Measurements from ENCODE around the gene P3H3.

Gene P3H3

DNA sequence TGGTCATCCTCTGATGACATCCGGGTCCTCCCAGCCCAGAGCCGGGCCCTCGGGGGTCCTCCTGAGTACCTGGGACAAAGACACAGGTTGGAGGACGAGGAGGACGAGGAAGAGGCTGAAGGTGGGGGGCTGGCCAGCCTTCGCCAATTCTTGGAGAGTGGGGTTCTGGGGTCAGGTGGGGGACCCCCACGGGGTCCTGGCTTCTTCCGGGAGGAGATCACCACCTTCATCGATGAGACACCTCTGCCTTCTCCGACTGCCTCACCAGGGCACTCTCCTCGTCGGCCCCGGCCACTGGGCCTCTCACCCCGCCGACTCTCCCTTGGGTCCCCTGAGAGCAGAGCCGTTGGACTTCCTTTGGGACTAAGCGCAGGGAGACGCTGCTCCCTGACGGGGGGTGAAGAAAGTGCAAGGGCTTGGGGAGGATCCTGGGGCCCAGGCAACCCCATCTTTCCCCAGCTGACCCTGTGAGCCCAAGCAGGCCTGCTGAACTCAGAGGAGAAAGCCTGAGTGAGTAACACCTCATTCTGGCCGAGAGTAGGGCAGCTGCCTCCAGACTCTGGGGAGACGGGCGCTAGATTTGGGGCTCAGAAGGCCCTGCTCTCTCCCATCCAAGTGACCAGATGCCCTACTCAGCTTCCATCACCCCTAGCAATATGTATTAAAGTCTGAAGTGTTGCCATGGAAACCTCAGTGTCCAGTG is 1.3 kb upstream of the P3H3 start:
- DNase-seq (ENCODE audit: low spot score), result no peak

DNA sequence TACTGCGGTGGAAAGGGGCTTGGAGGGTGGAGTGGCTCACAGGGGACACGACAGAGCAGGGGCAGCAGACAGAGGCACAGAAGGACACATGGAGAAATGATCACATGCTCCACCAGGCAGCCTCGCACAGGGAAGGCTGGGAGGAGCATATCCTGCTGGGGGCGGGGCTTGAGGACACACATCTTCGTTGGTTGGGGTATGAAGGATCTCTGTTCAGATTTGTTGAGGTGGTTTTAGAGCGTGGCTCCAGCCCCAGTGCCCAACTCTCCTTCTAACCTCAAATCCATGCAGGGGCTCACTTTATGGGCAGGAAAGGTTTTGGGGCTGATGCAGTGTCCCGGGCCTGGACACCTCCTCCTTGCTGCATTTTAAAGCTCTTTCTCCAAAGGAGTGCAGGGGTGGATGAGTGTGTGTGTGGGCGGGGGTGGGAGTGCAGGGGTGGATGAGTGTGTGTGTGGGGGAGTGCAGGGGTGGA is 733 bp upstream of the P3H3 start:
- DNase-seq (ENCODE audit: low spot score), result peak; percentile 91

DNA sequence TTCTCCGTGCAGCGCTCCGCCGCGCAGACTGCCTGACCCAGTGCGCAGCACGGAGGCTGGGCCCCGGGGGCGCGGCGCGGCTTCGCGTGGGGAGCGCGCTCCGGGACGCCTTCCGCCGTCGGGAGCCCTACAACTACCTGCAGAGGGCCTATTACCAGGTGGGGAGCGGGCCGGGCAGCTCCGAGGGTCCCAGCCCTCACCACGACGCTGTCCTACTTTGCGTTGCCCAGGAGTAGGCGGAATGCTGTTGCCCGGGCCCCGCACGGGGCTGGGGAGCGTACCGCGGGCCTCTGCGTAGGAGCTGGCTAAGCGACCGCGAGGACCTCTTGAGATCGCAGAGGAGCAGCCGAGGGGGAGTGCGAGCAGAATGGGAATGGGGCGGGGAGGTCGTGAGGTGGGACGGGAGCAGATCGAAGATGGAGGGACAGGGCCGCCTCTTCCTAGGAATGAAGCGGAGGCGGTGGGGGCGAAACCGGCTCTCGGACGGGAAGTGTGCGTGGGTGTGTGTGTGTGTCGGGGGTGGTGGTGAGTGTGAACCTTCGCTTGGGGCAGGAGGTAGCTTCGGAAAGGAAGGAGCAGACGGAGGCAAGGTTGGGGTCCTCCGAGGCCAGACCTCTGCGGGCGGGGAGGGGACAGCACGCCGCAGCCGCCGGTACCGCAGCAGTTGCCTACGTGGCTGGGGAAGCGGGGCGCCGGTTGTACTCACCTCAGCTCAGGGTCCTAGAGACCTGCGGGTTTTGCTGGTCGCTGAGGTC is 751 bp downstream of the P3H3 start:
- DNase-seq (ENCODE audit: low spot score), result peak; percentile 82

DNA sequence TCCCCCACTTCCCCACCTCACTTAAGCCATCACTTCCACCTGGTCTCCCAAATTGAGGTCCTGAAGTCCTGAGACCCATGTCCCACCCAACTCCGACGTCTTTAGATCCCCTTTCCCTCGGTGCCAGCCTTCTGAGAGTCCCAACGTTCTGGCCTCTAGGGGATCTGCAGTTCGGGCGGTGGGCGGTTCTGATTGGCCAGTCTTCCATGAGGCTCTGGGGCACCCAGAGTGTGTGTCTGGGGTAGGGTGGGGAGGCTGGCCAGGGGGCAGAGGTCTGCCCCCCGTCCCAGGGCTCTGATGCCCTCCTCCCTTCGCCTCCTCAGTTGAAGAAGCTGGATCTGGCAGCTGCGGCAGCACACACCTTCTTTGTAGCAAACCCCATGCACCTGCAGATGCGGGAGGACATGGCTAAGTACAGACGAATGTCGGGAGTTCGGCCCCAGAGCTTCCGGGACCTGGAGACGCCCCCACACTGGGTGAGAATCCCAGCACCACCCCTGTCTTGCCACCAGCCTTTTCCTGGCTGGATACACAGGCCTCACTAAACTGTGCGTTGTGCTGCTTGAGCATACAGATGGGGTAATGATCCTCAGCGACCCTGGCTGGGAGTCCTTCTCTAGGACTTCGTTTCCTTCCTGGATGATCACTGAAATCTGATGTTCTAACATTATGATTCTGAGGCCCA is 1.5 kb downstream of the P3H3 start:
- DNase-seq (ENCODE audit: low spot score), result peak; percentile 83

DNA sequence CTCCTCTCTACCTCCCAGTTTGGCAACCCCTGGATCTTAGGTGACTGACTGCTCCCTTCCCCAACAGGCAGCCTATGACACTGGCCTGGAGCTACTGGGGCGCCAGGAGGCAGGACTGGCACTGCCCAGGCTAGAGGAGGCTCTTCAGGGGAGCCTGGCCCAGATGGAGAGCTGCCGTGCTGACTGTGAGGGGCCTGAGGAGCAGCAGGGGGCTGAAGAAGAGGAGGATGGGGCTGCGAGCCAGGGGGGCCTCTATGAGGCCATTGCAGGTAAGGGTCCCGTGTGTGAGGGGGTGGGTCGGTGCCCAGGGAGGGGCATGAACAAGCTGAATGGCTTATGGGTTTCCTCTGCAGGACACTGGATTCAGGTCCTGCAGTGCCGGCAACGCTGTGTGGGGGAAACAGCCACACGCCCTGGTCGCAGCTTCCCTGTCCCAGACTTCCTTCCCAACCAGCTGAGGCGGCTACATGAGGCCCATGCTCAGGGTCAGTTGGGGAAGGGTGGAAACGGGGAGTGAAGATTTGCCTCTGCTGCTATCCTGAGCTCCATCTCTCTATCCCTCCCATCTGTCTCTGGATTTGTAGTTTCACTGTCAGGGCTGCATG is 2.2 kb downstream of the P3H3 start:
- no peak for DNase-seq (ENCODE audit: low spot score)

DNA sequence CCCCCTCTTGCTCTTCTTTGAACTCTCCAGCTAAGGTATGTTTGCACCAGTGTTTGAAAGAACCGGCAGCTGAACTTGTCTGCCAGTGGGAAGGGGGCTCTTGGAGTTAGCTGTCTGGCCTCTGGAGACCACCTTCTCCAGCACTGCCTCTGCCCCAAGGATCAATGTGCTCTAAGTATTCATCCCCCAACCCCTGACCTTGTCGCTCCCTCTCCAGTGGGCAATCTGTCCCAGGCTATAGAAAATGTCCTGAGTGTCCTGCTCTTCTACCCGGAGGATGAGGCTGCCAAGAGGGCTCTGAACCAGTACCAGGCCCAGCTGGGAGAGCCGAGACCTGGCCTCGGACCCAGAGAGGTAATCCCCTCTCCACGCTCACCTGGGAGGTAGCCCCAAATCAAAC is 2.8 kb downstream of the P3H3 start:
- no peak for DNase-seq (ENCODE audit: low spot score)

DNA sequence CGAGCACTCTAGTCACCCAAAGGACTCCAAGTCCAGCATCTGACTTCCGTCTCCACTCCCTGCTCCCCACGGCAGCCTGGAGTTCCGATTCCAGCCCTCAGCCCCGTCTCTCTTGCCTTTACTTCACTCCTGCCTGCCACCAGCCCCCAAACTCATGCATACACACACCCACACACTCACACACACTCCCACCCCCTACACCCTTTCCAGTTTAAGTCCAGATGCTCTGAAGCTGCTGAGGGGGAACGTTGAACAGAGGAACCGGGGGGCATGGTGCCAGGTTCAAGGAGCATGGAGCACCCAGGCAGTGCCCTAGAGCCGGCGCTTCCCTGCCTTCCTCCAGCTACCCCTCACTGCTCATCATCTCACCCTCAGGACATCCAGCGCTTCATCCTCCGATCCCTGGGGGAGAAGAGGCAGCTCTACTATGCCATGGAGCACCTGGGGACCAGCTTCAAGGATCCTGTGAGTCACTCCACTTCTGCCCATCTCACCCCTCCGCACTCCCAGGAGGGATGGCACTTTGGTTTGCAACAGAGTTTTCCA is 3.3 kb downstream of the P3H3 start:
- DNase-seq (ENCODE audit: low spot score), result no peak

DNA sequence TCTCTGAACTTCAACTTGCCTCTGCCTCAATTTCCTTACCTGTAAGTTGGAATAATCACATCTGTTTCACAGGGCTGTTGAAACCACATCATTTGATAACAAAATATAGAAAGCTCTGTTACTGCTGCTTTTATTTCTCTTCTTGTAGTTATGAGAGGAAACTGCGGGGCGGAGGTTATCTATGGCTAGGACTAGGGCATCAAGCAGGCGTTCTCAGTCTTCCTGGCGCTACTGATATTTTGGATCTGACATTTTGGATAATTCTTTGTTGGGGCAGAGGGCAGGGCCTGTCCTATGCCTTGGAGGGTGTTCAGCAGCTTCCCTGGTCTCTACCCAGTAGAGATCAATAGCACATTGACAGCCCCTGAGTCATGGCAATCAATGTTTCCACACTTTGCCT is 3.9 kb downstream of the P3H3 start:
- no peak for DNase-seq (ENCODE audit: low spot score)

DNA sequence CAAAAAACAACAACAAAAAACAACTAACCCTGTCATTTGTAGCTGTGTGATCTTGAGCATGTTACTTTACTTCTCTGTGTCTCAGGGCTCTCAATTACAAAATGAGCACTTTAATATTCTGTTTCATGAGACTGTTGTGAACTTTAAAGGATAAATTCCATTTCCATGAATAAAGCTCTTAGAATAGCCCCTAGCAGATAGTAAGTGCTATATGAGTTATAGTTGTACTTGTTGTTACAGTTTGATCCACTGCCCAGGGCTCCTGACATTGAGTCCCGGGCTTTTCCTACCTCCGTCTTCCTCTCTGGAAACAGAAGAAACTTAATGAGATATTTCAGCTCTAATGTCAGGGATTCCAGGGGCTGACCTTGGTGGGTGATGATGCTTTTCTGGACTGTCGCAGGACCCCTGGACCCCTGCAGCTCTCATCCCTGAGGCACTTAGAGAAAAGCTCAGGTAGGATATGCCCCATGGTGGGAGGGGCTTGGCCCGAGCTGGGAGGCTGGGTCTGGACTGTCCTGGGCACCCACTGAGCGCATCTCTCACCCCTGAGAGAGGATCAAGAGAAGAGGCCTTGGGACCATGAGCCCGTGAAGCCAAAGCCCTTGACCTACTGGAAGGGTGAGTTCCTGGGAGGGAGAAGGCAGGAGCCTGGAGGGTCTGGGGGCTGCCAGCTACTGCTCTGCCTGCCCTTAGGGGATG is 5.1 kb downstream of the P3H3 start:
- no peak for DNase-seq (ENCODE audit: low spot score)

DNA sequence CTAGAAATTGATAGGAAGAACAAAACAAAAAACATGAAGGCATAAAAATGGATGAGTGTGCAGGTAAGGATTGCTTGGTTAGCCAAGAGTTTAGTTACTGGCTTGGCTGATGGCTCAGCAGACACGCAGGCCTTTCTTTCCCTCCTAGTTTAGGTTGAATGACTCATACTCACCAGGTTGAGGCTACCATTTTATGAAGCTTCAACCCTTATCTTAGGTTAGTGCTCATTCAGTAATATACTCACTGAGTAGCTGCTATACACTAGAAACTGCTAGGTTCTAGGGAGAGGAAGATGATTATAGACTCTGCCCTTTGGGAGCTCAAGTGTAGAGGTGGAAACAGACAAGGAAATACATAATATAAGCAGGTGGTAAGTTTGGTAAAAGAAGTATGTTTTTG is 6.0 kb downstream of the P3H3 start:
- DNase-seq (ENCODE audit: low spot score), result no peak

DNA sequence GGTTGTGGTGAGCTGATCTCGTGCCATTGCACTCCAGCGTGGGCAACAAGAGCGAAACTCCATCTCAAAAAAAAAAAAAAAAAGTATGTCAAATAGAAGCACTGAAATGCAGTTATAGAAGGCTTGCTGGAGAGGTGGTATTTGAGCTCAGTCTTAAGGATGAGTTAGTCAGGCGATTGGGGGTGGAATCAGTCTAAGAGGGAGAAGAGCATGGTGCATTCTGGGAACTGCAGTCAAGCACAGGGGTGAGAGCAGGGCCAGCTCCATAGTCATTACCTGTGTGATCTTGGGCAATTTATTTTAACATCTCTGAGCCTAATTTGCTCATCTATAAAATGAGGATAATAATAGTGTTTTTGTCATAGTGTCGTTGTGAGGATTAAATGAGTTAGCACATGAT is 6.7 kb downstream of the P3H3 start:
- no peak for DNase-seq (ENCODE audit: low spot score)

DNA sequence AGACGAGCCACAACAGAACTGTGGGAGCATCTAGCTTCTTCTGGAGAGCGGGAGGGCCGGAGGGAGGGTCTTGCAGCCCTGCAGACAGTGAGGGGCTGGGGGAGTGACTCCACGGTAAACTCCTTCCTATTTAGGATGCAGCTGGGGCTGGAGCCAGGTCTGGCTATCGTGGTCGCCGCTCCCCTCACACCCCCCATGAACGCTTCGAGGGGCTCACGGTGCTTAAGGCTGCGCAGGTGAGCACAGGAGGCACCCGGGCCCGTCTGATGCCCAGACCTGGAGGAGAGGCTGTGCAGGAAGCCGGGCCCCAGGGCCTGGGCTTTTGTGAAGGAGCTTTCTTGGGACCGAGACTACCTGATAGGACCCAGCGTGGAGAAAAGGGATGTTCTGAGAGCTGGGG is 8.6 kb downstream of the P3H3 start:
- no peak for DNase-seq (ENCODE audit: low spot score)

DNA sequence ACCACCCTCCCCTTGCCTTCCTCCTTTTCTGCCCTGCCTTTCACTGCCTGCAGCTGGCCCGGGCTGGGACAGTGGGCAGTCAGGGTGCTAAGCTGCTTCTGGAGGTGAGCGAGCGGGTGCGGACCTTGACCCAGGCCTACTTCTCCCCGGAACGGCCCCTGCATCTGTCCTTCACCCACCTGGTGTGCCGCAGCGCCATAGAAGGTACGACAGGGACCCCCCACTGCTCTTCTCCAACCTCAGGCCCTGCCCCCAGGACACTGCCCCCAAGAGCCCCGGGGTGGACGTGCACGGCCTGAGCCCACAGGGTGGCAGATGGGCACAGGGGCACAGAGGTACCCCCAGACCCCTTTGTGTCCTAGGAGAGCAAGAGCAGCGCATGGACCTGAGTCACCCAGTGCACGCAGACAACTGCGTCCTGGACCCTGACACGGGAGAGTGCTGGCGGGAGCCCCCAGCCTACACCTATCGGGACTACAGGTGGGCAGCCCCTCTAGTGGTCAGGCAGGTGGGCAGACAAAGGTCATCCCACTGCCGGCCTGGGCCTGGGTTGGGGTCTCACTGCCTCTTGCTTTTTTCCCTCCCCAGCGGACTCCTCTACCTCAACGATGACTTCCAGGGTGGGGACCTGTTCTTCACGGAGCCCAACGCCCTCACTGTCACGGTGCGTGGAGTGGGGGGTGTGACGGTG is 9.3 kb downstream of the P3H3 start:
- DNase-seq (ENCODE audit: low spot score), result no peak

DNA sequence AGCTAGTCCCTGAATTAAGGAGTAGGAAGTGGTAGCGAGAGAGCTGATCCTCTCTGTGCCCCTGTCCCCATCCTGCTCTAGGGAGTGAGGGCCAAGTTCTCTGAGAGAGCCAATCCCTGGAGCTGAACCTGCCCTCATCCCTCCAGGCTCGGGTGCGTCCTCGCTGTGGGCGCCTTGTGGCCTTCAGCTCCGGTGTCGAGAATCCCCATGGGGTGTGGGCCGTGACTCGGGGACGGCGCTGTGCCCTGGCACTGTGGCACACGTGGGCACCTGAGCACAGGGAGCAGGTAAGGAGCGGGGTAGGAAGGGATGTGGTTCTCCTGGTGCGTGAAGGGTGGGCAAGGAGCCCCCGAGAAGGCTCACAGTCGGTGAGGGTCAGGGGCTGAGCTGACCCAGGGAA is 10.6 kb downstream of the P3H3 start:
- DNase-seq (ENCODE audit: low spot score), result no peak

DNA sequence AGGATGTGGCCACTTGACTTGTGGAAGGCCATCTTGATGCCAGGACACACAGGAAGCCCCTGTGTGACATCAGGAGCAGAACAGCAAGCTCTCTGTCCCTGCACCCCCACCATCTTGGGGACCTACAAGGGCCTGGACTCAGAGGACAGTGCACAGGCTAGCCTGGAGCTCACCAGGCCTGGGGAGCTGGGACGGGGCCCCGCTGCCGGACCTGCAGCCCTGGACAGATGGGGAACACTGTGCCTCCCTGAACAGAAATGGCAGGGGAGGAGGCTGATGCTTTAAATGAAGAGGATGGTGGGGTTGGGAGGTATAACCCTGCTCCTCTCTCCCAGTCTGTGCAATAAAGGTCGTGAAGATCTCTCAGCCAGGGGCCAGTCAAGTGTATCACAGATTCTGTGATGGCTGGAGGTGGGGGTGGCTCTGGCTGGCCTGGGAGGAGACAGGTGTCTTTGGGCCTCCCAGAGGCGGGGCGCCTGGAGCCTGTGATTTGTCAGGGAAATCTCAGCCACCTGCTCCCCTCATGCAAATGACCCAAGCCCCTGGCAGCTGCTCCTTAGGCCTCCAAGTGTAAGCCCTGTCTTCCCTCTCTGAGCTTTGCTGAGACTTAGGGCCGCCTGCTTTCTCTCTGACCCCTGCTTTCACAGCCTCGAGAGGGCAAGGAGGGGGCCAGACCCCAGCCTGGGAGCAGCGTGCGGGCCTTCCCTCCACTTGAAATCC is 11.4 kb downstream of the P3H3 start:
- peak; percentile 86 for DNase-seq (ENCODE audit: low spot score)

DNA sequence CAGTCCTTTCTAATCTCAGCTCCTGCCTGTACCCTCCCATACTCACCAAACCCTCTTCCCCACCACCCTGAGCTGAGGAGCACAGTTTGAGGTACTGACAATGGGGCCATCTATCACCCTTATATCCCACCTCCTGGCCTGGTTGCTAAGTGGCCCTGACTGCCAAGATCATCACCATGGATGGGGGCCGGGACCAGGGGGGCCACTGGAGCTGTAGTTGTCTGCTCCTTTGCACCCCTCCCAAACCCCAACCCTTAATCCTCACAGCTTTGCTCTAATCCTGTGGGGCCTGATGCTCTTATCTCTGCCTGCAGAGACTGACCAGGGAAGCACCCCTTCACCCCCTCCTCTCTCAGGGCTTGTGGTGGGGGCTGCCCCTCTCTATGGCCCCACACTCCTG is 12.1 kb downstream of the P3H3 start:
- peak; percentile 83 for DNase-seq (ENCODE audit: low spot score)

DNA sequence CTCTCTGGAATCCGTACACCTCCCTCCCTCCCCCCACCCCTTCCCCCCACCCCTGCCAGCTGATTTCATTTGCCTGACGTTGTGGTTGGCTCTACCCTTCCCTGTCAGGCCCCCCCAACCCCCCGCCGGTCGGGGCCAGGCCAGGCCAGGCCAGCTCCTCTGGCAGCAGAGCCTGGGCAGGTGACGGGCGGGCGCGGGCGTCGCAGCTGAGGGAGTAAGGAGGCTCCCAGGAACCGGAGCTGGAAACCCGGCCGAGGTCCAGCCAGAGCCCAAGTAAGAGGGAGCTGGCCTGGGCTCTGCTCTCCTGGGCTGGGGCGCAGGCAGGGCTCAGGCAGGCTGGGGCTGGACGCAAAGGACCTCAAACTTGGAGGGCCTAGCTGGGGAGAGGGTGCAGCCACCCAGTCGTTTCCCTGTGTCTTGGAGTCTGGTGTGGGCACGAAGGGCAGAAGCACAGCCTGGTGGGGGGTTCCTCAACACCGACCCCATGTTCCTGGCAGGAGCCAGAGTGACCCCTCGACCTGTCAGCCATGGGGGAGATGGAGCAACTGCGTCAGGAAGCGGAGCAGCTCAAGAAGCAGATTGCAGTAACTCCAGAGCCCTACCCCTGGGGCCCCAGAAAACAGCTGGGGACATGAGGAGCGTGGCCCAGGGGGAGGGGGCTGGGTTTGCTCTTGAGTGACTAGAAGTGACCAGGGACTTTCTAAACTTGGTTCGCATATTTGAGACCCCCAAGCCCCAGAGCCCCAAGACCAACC is 12.7 kb downstream of the P3H3 start, which contains the start of gene GNB3:
Gene GNB3 (plus strand): TSS at position 165 of the 755 bp plus-strand sequence. CDS start 363 bp downstream, at position 528.
- peak; percentile 76 for DNase-seq (ENCODE audit: low spot score)

DNA sequence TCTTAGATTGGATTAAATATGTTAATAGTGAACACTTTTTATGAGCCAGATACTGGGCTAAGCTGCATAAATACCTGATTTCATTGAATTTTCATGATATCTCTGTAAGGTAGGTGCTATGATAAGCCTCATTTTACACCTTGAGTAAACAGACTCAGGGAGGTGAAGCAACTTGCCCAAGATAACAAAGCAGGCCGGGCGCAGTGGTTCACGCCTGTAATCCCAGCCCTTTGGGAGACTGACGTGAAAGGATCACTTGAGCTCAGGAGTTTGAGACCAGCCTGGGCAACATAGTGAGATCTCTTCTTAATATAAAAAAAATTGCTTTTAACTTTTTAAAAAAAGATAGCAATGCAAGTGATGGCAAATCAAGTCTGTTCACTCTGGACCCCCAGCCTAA is 13.9 kb downstream of the P3H3 start:
- no peak for DNase-seq (ENCODE audit: low spot score)

DNA sequence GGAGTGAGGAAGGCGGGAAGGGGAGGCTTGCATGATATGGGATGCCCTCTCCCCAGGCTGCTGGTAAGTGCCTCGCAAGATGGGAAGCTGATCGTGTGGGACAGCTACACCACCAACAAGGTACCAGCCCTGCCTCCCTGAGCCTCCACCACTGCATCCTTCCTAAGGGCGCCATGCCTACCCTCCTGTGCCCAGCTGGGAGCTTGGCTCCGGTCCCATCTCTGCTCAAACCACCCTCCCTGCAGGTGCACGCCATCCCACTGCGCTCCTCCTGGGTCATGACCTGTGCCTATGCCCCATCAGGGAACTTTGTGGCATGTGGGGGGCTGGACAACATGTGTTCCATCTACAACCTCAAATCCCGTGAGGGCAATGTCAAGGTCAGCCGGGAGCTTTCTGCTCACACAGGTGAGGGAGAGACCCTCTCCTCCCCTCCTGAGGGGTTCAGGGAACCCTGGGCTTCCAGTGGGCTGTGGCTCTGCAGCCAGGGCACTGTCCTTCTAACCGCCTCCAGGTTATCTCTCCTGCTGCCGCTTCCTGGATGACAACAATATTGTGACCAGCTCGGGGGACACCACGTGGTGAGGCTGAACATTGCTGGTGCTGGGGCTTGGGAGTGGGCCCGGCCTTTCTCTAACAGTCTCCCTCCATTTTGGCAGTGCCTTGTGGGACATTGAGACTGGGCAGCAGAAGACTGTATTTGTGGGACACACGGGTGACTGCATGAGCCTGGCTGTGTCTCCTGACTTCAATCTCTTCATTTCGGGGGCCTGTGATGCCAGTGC is 15.1 kb downstream of the P3H3 start:
- peak; percentile 71 for DNase-seq (ENCODE audit: low spot score)

All from ecto neural progenitor cell (in vitro differentiated cells).